NCI-H2081 (cell line): ENCODE data around the gene KCNB1.

Experiments
- DNase-seq, 2 experiments: peaks; one replicate each; lab custom pipeline; 2025; lab: John Stamatoyannopoulos, UW

KCNB1 gene

DNA sequence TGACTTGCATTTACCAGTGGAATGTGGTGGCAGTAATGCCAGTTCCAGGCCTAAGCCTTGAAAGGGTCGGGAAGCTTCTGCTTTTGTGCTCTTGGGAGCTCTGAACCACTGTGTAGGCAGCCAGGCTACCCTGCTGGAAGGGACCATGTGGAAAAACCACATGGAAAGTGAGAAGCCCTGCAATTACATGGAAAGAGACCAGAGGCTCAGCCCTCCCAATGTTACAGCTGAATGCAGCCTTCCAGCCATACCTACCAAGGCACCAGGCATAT is 14.9 kb upstream of the KCNB1 start:
- no peak for DNase-seq

DNA sequence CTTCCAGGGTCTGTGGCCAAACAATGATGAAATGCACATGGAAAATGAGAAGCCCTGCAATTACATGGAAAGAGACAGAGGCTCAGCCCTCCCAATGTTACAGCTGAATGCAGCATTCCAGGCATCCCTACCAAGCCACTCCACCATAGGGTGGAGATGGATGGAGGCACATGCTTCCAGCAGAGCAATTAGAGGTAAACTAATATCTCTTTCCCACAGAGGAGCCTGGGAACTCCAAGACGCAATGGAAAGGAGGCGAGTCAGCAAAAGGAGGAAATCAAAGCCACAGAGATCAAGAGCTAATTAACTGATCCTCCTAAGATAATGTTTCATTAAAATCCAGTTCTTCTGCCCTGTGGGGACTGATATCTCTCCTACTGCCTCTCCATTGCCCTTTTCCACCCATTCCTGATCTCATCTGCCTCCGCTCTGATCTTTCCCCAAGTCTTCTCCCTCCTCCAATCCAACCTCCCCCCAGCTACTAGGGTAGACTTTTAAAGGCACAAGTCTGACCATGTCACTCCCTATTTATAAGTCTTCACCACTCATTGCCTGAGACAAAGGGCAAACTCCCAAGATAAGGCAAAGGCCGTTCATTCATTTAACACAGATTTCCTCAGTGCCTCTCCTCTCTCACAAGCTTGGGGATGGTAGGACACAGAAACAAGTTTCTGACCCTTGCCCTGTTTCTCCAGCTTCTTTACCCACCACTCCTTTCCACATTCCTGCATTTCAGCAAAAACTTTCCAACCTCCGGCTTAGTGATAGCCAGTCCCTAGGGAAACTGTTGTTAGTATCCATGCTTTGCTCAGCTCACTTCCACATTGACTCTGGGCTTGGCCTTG is 14.3 kb upstream of the KCNB1 start:
- no peak for DNase-seq

DNA sequence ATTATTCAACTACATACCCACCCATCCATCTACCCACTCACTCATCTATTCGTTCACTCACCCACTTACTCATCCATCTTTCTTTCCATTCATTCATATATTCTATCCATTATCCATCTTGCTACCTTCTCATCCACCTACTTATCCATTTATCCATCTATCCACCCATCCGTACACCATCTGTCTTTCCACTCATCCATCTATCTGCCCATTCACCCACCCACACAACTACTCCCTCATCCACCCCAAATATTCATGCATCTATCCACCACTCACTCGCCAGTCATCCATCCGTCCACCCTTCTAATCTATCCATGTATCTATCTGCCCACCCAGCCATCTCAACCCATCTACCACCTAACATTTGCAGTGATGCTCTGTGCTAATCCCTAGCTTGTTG is 13.6 kb upstream of the KCNB1 start:
- no peak for DNase-seq

DNA sequence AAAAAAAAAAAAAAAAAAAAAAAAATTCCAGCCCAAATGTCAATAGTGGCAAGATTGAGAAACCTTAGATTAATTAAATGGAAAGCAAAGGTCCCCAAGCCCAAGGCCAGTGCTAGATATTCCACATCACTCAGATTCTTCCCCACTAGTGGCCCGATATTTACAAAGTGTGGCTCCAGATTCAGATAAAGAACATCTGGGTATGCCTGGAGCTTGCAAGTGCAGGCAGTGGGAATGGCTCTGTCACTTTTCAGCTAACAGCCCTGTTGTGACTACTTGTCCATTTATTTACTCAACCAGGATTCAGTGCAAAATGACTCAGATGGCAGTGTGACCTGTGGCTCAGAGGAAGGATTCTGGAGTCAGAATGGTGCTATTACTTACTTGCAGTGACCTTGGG is 8.2 kb upstream of the KCNB1 start:
- no peak for DNase-seq

DNA sequence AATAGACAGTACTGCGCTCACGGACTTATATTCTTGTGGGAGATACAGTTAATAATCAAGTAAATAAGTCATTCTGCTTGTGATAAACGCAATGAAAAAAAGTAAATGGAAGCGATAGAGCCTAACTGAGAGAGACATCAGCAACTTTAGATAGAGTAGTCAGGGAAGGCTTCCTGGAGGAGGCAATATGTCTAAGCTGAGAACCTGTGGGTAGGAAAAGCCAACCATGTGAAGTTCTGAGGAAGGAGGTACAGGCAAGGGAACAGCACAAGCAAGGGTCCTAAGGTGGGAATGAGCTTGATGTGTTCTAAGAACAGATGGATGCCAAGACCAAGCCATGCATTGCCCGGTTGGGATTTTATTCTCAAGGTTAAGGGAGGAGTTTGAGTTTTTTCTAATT is 7.2 kb upstream of the KCNB1 start:
- no peak for DNase-seq

DNA sequence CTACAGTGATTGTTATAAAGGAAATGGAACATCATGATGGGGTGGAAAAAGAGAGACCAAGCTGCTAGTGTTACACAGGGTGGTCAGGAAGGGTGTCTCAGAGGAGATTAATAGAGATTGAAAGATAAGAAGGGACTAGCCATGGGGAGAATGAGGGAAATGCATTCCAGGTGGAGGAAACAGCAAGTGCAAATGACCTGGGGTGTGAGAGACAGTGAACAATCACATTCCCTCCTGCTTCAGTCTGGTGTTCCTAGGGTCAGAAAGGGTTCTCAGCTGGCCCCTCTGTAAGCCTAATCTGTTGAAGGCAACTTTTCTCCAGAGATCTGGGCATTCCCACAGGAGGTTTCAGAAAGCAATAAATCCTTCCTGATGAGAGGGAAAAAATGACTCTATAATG is 3.6 kb upstream of the KCNB1 start:
- DNase-seq: no peak

DNA sequence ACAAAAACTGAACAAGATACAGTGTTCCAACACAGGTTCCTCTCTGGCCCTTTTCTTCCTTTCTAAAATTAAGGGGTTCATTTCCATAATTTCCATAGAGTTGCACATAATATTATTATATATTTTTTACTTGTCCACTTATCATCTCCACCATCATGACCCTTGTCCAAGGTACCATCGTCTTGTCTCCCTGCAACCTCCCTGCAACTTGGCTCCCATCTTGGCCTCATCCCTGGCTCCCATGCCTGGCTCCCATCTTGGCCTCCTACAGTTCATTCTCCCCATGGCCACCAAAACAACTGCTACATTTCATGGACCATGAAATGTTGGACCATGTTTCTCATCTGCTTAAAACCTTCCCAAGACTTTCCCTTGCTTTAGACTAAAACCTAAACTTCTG is 3.1 kb upstream of the KCNB1 start:
- DNase-seq: no peak

DNA sequence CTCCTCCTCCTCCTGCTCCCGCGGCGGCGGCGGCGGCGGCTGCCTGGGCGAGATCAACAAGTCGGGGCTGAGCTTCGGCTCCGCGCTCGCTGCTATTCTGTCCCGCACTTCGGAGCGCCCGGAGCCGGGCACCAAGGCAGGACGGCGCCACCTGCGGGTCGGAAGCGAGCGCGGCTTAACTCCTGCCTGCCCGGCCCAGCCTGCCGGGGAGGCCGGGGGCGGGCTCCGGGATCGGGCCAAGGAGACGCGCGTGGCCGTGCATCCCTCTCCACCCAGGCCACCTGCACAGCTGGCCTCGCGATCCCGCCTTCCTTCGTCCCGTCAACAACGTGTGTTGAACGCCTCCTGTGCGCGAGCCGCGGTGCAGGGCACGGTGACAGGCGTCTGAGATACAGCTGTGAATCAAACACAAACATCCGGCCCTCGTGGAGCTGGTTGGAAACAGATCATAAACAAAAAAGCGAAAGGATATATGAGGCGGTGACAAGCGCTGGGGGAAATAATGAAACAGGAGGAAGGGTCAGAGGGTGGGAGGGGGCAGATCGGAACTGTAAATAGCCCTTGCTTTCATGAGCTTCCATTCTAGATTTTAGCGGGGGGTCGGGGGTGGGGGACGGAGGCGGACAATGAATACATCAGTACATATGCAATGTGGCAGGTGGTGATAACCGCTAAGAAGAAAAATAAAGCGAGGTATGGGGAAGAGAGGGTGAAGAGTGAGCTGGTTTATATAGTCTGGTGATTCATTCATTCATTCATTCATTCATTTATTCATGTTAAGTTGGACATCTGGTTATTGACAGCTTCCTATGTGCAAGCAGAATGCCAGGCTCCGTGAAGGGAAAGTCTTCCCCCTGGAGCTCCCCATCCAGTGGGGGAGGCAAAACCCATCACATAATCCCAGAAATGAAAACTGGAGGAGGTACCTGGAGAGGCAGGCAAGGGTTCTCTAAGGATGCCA is 2.0 kb upstream of the KCNB1 start:
- DNase-seq: peak; percentile 77 to 79

DNA sequence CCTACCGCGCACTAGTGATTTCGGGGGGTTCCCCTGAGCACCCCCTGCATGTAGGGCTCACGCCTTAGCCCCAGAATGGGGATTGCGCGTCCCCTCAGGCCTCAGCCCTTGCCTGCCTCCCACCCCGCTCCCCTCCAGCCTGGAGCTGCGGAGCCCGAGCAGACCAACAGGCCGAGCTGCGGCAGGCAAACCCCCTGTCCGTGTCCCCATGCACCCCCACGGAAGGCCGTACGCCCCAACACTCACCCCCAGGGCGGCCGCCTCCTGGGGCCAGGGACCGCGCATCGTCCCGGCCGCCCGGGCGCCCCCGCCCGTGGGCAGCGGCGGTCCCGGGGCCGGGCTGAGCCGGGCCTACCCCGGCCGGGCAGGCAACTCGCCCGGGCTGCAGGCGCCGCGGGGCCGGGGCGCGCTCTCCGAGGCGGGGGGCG is 1.2 kb upstream of the KCNB1 start:
- no peak for DNase-seq

DNA sequence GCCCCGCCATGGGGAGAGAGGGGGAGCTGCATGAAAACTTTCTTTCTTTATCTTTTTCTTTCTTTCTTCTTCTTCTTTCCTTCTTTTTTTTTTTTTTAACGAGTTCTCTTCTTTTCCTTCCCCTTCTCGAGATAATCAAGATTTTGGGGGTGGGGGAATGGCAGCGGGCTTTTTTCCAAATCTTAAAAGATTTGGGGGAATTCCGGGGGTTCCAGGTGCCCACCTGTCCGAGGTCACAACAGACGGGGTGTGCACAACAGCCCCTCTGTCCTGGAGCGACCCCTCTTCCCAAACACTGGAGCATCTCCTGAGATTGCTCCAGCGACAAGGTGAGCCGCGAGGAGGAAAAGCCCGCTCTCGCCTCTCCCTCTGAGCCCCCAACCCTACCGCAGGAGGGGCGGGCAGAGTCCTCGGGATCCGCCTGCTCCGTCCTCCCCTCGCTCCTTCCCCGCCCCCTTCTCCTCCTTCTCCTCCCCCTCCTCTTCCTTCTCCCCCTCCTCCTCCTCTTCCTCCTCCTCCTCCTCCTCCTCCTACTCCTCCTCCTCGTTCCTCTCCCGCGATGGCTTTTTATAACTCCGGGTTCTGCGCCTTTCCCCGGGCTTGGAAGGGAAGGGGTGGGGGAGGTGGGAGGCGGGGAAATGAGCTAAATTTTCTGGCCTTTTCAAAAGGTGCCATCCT is 689 bp upstream of the KCNB1 start:
- no peak for DNase-seq

DNA sequence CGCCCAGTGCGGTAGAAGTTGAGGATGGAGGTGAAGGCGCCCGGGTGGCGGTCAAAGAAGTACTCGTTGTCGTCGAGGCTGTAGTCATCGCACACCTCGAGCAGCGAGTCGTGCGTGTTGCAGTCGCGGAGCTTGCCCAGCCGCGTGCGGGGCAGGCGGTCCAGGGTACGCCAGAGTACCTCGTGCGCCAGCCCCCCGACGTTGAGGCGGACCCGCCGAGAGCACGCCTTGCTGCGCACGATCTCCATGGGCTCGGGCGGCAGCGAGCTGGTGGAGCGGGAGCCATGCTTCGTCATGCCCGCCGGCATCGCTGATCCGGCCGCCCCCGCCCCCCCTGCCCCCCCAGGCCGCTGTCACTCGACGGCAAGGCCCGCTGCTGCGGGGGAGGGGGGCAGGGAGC is 295 bp downstream of the KCNB1 start:
- no peak for DNase-seq

DNA sequence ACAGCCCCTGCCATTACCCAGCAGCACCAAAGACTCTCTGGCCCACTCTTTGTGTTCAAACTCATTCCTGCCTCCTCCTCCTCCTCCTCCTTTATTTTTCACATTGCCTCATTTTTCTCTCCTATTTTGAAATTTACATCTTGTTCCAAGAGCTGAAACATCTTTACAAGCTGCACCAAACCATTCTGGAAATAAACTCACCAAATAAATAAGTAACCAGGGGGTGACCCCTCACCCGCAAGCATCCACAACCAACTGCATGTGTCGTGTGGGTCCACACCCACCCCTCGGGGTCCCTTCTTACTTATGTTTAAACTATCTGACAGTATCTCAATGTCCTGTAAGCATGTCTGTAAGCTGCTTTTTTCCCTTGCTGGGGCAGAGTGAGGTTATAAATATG is 1.4 kb downstream of the KCNB1 start:
- DNase-seq: no peak

DNA sequence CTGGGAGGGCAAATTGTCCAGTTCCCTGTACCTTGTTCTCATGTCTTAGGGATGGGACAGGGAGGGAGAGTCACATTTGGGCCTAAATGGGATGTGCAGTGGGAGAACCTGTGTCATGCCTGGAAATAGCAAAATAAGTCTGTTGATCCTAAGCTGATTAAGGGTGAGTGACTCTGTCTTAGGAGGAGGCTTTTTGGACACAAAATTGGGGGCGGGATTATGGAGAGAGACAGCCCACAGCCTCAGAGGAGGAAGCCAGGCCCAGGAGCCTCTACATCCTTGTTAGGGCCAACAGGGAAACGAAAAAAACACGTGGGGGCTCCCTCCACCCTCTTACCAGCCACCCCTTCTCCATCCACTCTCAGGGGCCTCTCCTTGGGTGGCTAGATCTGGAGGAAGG is 2.2 kb downstream of the KCNB1 start:
- no peak for DNase-seq

DNA sequence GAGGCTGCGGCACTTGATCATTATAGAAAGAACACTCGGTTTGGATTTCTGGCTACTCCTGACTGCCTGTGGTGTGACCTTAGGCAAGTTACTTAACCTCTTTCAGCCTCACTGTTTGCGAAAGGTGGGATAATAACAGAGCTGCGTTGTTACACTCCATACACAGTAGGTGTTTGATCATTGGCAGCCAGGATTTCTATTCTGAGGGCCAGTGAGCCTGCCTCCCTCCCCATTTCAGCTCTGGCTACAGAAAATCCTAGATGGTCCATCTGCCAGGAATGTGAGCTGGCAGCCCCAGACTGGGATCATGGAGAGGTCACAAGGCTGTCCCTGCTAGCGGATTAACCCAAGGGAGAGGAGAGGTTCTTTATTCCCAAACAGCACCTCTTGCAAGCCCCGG is 2.7 kb downstream of the KCNB1 start:
- no peak for DNase-seq

DNA sequence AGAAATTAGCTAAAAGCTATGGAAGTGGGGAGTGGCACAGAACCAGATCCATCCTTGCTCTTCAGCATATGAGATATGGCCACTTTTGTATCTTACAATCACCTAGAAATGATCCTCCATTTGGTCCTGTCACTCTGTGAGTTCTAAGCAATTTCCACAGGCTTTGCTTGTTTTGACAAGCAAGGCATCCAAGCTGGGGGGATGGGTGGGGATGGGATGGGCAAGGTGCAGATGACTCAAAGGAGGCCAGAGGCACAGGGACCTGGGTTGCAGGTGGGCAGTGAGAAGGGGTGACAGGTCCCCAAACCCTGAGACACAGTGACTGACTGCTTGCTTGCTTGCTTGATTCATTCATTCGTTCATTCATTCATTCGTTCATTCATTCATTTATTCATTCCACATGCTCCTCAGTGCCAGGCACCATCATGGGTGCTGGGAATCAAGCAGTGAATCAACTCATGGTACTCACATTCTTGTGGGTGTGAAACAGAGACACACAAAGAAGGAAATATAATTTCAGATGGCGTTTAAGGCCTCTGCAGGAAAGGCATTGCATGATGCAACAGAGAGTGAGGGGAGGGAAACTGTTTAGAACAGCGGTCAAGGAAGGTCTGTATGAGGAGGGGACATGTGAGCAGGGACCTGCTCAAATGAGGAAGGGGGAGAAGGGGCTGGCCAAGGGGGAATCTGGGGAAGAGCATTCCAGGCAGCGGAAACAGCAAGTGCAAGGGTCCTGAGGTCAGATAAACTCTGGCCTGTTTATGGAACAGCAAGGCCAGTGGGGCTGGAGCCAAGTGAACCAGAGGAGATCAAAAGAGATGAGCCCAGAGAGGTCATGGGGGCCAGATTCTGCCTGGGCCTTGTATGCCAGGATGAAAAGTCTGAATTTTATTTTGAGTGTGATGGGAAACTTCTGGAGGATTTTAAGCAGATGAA is 3.4 kb downstream of the KCNB1 start:
- DNase-seq: no peak

DNA sequence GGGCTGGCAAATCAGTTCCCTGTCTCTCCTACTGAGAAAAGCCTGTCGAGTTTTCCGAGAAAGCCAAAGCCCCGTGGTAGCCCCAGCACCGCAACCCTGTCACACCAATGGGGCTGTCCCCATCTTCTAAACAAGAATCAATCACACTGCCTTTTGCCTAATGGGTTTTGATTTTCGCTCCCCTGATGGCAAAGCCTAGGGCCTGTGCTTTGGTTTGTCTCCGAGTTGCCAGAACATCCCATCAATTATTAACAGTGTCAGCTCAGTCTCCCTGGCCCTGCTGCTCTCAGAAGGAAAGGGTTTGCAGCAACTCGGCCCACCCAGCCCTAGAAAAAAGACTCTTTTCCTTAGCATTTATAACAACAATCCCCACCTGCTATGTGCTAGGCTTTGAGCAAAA is 4.2 kb downstream of the KCNB1 start:
- no peak for DNase-seq

DNA sequence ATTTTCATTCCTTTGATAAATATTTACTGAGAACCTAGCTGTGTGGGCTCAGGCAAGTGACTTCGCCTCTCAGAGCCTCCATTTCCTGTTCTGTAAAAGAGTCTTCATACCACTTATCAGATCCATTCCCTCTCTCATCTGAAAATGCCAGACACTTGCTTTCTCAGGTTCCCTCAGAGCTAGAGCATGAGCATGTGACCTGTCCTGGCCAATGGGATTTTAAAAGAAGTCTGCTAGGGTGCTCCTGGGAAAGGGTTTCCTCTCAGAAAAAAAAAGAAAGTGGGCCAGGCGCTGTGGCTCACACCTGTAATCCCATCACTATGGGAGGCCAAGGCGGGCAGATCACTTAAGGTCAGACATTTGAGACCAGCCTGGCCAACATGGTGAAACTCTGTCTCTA is 5.3 kb downstream of the KCNB1 start:
- DNase-seq: no peak

DNA sequence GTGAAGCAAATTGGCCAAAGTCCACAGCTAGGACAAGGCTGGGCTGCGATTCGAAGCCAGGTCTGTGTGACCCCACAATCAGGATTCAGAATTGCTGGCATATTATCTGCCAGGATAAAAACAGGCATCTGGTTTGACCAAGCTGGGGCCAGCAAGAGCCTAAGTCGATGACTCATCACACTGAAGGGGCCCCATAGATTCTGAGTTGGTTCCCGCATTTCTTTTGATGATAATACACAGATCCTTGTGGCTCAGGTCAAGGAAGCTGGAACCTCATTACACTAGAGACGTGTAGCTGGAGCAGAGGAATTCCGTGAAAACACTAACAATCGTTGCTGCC is 6.5 kb downstream of the KCNB1 start:
- no peak for DNase-seq

DNA sequence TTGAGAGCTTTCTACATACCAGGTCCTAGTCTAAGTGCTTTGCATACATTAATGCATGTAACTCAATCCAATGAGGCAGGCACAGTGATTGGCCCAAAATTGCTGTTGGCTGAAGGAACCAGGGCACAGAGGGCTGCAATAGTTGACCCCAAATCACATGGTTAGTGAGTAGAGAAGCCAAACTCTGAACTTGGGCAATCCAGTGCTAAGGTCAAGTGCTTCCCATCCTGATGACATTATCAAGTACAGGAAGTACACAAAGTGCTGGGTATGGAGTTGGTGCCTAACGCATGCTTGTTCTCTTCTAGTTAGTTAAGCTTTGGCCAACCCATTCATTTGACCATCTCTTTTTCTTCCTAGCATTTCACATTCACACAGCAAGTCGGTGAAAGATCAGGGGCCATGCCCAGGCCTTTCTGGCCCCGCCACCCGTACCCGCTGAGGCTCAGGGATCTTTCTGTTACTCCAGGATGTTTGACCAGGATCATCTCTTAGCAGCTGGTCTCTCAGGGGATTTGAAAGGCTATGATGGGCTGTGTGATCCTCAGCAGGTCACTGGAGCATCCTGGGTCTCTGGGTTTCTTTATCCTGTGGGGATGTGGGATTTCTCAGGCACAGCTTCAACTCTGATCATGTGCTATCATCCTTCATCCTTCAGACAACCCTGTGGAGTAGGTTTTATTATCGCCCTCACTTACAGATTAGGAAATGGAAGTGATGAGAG is 7.0 kb downstream of the KCNB1 start:
- DNase-seq: no peak

DNA sequence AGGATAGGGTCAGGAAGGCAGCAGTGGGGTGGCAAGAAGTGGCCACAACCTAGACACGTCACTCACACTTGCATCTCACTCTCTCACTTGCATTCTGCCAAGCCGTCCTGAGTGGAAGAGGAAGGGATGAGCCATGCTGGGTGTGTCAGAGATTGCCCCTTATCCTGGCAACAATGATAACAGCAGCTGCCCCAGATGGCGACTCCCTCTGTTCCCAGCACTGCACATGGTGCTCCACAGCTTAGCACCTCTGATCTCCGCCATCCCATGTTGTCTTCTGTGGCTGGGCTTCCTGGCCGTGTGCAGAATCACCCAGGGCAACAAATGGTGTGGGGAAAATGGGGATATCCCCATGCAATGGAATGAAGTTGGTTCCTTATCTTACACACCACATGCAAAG is 11.1 kb downstream of the KCNB1 start:
- no peak for DNase-seq

DNA sequence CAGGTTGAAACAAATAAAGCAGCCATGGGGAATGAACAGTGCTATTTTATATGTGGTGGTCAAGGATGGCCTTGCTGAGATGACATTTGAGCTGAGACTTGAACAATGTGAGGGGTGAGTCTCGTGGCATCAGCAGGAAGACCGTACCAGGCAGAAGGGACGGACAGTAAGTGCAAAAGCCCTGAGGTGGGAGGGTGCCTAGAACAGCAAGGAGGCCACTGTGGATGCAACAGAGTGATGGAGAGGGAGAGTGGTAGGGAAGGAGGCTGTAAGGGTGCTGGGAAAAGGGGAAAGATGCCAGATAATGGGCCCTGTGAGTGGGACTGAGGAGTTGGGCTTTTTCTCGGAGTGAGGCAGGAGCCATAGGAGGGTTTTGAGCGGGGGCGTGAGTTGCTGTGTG is 11.5 kb downstream of the KCNB1 start:
- DNase-seq: no peak
